HG02588 (cell line): ENCODE data around the gene ARHGEF7.
"Not testable (repeated sequence)": the region's sequence is repeated elsewhere in the genome, so short reads cannot be mapped to it uniquely, and the experiment has no call there.

Experiments used
- ATAC-seq: cut with Tn5 transposase; IDR thresholded peaks from one replicate; pipeline ENCODE4 v1.9.1; 2021; ENCODE audit warnings: mild to moderate bottlenecking, moderate library complexity; ENCODE audit not compliant: unreplicated experiment

ARHGEF7 gene

DNA sequence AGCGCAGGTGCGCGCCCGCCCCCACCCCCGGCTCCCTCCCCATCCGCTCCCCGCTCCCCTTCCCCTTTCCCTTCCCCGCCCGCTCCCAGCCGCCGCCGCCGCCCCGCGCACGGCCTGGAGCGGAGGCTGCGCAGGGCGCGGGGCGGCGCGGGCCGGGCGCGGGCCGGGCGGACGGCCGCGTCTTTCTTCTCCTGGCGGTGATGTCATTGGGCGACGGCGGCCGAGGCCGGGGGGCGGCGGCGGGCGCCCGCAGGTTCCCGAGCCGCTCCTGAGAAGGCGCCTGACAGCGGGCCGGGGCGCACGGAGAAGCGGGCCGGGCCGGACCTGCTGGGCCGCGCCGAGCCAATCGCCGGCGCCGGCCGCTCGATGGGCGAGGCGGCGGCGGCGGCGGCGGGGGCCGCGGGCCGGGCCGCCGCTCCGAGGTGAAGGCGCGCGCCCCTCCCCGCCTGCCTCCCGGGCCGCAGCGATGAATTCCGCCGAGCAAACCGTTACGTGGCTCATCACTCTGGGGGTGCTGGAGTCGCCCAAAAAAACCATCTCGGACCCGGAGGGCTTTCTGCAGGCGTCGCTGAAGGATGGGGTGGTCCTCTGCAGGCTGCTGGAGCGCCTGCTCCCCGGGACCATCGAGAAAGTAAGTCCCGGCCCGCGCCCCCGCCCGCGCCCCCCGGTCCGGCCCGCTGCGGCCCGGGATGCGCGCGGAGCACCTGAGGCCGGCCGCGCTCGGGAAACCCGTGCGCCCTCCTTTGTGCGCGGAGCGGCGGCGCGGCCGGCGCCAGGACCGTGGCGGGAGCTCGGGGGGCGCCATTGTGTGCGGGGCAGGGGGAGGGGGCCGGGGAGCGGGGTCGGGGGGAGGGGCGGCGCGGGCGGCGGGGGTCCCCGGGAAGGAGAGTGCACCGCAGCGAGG is at the start of gene ARHGEF7:
TSS of gene ARHGEF7 (plus strand) at position 250 of the 904 bp plus-strand sequence. CDS start at position 467, 217 bp downstream.
- no peak for ATAC-seq

GRCh38 chr13:111065698-111066097 is 49.4 kb upstream of the ARHGEF7 start:
- no peak for ATAC-seq

GRCh38 chr13:111066544-111066943 is 48.6 kb upstream of the ARHGEF7 start:
- no peak for ATAC-seq

DNA sequence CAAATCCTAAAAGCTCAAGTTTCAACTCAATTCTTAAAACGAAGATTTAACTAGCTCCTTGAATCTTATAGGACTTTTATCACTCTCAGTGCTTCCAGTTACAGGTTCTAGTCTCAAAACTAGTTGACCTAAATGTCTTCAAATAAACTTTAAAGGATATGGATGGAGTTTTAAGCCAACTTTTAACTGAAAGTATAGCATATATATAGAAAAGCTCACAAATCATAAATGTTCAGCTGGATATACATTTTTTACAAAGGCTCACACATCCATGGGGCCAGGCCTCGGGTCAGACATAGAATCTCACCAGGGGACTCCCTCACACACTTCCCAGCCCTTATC is 47.1 kb upstream of the ARHGEF7 start:
- no peak for ATAC-seq

DNA sequence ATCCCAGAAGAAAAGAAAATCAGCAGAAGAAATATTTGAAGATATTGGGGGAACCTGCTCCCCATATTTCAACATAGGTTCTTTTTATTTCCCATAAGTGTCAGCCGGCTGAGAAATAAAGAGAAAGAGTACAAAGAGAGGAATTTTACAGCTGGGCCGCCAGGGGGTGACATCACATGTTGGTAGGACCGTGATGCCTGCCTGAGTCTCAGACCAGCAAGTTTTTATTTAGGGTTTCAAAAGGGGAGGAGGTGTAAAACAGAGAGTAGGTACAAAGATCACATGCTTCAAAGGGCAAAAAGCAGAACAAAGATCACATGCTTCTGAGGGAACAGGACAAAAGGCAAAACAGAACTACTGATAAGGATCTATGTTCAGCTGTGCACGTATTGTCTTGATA is 44.0 kb upstream of the ARHGEF7 start:
- not testable (repeated sequence) for ATAC-seq

- not testable (repeated sequence) for ATAC-seq
Observed at GRCh38 chr13:111071526-111071925, 43.6 kb upstream of the ARHGEF7 start.

DNA sequence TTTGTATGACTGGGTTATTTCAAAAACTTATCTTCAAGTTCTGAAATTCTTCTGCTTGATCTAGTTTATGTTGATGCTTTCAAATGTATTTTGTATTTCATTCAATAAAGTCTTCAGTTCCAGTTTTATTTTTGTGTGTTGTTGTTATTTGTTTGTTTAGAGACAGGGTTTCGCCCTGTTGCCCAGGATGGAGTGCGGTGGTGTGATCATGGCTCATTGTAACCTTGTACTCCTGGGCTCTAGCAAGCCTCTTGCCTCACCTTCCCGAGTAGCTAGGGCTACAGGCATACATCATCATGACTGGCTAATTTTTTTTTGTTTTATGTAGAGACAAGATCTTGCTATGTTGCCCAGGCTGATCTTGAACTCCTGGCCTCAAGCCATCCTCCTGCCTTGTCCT is 40.3 kb upstream of the ARHGEF7 start:
- ATAC-seq = no peak

DNA sequence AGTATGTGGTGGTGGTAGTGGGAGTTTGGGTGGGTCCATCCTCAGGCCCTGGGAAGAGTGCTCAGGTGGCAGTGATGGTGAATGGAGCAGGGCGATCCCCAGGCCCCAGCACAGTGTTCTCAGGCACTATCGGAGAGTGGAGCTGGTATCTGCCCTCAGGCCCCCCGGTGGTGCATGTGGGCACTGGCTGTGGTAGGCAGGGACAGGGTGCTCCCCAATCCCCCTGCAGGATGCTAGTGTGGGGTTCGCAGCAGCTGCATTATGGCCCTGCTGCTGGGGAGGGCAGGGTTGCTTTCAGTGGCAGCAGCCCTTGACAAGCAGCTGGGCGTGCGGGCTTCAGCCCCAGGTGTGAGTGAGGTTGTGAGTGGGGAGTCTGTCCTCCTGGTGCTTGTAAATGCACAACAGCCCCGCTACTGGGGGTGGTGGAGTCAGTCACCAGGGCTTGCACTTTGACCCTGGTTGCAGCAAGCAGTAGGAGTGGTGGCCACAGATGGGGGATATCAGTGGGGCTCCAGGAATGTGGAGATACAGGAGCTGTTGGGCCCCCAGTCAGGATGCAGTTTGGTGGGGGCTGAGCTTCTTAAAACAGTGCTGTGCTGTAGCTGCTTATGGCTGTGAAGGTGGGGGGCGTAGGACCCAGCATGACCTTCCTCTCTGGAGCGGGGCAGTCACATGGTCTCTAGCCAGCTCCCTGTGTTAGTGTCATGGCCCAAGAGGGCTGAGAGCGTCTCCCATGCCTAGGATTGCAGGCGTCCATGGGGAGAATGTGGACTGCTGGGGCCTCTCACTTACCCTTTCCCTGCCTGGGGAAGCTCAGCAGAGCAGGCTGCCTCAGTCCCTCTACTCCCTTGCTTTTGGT is 38.7 kb upstream of the ARHGEF7 start:
- ATAC-seq = no peak

DNA sequence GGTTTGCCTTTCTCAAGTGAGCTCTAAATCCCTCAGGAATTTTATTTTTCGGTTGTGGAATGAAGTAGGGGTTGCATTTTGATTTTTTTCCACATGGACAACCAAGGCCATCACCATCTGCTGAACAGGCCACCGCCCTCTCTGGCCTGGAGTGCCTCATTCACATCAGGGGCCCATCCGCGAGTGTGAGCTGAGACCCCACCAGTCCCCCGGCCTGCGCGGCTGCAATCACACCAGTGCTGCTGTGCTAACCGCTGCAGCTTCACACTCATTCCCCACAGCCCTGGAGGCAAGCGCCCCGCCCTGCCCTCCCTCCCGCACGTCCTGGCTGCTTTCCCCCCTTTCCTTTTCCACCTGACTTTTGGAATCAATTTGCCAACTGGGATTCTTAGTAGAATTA is 35.7 kb upstream of the ARHGEF7 start:
- ATAC-seq = no peak

DNA sequence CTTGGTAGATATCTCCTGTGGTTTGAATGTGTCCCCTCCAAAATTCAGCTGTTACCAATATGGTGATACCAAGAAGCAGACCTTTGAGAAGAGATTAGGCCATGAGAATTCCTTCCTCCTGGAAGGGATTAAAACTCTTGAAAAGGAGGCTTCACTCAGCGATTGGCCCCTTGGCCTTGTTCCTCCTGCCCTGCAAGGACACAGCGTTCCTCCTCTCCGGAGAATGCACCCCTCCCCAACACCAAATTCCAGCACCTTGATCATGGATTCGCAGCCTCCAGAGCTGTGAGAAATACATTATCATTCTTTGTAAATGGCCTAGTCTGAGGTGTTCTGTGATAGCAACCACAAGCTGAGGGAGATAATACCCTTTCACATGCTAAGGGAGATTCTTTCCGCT is 34.5 kb upstream of the ARHGEF7 start:
- ATAC-seq = no peak

DNA sequence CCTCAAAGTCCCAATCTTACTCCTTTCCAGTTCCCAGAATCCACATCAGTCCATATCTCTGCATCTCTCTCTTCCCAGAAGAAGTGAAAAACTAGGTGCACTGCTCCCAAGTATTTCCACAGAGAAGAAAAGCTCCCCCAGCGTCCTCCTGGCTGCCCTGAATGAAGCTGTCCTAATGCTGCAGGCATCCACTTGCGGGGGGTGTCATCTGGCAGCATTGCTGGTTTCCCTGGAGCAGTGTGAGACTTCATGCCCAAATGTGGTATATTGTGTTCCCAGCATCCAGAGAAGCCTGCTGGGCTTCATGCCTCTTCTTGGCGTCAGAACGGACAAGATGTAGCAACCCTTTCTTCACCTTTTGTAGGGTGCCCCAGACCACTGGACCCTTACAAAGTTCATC is 32.9 kb upstream of the ARHGEF7 start:
- no peak for ATAC-seq

GRCh38 chr13:111082769-111083168 is 32.3 kb upstream of the ARHGEF7 start:
- ATAC-seq = not testable (repeated sequence)

DNA sequence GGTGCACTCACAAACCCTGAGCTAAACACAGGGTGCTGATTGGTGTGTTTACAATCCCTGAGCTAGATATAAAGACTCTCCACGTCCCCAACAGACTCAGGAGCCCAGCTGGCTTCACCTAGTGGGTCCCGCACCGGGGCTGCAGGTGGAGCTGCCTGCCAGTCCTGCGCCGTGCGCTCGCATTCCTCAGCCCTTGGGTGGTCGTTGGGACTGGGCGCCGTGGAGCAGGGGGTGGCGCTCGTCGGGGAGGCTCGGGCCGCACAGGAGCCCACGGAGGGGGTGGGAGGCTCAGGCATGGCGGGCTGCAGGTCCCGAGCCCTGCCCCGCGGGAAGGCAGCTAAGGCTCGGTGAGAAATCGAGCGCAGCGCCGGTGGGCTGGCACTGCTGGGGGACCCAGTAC is 31.4 kb upstream of the ARHGEF7 start:
- not testable (repeated sequence) for ATAC-seq

GRCh38 chr13:111090169-111090568 is 24.9 kb upstream of the ARHGEF7 start:
- ATAC-seq = no peak

DNA sequence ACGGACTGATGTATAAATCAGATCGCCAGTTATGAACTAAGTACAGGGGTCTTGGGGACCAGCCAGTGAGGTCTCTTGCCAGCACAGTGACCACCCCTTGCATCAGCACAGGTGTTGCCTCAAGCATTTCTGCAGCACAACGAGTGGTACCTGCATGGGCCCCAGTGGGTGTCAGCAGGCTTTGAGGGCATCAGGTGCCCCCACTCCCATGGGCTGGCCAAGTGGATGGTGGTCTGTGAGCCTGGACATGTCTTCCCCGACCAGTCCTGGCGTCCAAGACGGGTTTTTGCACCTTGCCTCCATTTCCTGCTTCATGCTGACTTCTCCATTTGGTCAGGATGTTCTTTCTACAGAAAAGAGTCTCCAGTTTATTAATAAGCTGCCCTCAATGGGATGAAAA is 22.4 kb upstream of the ARHGEF7 start:
- ATAC-seq = no peak

DNA sequence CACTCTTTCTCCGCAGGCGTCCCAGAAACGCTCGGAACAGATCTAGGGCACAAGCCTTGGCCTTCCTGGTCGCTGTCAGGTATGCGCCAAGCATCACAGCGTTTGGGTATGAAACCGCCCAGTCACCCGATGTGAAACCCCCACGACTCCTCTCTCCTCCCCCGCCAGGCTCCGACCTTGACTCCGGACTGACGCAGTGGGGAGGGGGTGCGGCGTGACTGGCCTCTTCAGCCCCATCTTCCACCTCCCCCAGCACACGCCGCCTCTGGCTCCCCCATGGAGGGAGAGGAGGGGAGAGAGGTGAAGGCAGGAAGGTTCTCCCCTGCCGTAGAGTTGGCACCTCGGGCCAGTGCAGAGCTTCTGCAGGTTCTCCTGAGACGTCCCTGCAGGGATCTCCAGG is 22.0 kb upstream of the ARHGEF7 start:
- ATAC-seq = no peak

DNA sequence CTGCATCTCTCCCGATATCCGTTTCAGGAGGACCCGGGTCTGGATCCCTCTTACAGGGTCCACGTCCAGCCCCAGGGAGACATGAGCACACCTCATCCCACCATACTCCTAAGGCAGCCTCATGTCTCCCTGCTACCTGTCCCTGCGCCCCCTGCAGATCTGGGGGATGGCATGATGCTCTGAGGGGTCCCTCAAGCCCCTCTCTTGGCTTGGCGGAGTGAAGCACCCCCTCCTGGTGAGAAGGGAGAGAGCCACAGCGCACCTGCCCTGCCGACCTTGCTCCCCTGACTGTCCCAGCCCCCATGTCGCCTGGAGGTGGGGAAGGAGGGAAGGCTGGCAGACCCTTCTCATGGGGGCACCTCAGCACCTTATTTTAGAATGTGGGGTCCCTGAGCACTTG is 21.5 kb upstream of the ARHGEF7 start:
- no peak for ATAC-seq

GRCh38 chr13:111095031-111095840 is 19.9 kb upstream of the ARHGEF7 start:
- no peak for ATAC-seq

GRCh38 chr13:111095911-111096501 is 19.1 kb upstream of the ARHGEF7 start:
- ATAC-seq = no peak

- no peak for ATAC-seq
Observed at GRCh38 chr13:111099290-111099689, 15.8 kb upstream of the ARHGEF7 start.

DNA sequence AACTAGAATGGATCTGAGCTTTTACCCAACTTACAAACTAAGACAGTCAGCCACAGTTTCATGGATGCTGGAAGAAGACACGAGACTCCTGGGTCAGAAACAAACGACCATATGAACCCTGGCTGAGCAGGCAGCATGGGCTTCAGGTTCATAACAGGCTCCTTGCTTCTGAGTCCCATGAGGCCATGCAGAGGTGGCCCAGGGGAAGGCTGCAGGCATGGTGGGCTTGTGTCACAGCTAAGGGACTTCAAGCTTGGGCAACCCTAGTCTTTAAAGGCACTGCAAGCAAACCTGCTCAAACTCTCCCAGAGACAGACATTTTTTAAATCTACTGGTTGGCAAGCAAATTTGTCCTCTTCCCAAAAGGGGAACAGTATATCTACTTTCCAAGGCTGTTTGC is 5.1 kb upstream of the ARHGEF7 start:
- ATAC-seq = no peak
